ENCODE measurements around the gene HOXB3.
"Not testable (repeated sequence)": the region's sequence is repeated elsewhere in the genome, so short reads cannot be mapped to it uniquely, and the experiment has no call there.

The HOXB3 gene

DNA sequence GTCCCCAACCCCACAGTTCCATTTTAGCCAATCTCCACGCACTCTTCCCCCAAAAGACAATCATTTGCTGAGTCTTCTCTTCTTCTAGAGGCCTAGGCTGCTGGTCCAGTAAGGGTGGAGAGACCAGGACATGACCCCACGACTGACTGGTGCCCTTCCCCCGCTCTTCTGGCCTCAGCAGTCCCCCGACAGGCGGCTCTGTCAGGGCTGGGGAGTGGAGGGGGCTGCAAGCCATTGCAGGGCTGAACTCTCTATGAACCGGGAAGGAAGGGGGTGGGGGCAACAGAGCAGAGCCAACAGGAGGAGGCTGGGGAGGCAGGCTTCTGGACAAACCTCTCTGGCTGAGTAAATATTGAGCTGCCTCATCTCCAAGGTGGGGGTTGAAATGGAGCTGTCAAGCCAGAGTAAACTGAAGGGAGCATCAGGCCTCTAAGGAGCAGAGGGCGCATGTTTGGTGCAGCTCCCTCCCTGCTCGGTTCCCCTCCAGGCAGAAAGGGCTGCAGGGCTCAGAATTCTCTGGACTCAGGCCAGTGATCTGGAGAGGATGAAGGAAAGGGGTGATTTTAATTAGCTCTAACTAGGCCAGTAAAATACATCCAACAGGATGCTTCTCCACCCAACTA lies 67.9 kb downstream of the HOXB3 start:
- peak; percentile 28 for DNase-seq

DNA sequence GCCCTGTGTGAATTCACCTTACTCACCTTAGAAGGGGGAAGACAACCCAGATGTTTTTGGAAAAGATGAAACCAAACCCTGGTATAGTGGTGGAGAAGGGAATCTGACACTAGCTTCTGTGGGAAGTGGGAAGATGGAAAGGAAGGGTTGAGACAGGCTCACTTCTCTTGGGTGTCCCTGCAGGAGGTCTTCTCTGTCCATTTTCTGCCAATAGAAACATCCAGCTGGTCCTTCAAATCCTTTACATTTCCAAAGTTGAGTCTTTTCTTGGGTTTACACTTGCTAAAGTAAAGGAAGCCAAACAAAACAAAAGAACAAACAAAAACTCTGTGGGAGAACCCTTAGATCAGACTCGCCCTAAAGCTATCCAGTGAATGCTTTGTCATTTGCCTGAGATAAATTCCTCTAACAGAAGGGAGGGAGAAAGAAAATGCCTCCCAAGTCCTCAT lies 69.4 kb downstream of the HOXB3 start:
- DNase-seq: no peak

DNA sequence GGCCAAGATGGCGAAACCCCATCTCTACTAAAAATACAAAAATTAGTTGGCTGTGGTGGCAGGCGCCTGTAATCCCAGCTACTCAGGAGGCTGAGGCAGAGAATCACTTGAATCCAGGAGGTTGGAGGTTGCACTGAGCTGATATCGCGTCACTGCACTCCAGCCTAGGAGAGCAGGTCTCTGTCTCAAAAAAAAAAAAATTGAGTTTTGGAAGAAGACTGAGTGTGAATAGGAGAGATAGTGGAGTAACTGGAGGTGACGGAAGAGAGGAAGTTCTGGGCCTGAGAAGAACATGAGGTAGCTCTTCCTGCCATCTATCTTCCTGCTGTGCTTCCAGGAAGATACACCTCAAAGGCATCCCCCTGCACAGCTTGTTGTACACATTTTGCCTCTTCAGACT lies 70.6 kb downstream of the HOXB3 start:
- DNase-seq: no peak

- no peak for DNase-seq
Measured at GRCh38 chr17:48517478-48517877, 72.6 kb downstream of the HOXB3 start.

- DNase-seq: no peak
Measured at GRCh38 chr17:48515925-48516900, 73.8 kb downstream of the HOXB3 start.

- no peak for DNase-seq
Measured at GRCh38 chr17:48514477-48514876, 75.6 kb downstream of the HOXB3 start.

DNA sequence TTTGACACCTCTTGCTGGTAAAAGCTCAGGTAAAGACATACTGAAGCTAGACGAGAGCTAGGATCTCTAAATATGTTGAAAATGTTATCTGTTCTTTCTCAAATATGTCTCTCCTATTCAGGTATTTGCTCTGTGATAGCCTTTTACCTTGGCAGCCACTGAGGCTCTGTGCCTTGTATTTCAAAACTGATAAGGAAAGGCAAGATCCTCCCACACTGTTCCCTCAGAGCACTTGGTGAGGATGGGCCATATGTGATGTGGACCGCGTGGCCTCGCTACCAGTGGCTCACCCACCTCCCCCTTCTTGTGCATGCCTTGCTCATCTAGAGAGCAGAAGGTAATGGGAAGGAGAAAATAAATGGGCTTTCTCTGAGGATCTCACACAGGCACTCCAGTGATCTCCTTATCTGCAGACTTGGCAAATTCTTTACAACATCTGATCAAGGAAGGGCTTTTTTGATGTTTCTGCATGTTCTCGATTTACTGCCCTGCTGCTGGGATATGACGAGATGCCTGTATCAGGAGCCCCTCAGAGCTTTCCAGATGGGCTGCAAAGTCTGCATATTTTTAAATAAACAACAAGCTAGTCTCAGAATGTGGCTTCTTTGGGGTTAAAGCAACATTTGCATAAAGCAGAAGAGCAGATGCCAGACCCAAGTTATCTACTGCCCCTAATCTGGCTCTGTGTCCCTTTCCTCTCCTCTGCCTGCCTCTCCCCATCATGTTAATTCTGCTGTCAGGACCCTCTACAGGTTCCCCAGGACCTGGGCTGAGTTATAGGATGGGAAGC lies 76.2 kb downstream of the HOXB3 start:
- no peak for DNase-seq

DNA sequence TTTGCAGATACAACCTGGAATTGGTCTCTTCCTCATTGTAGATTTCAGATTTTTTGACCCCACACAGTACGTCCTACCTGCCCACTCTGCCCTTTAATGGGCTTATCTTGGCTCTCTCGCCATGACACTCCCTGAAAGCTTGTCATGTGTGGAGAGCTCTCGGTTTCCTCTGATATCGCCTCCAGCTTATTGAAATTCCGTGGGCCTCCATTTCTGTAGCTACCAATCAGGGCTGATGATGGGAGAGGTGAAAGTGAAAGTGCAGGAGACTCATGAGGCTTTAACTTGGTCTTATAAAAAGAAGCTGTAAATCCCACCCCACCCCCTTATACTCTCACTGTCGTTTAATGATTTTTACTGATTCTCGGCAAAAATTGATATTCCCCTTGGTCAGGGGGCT lies 76.9 kb downstream of the HOXB3 start:
- DNase-seq: no peak

- peak; percentile 71 for DNase-seq
Measured at GRCh38 chr17:48510761-48511604, 79.1 kb downstream of the HOXB3 start.

- DNase-seq: no peak
Measured at GRCh38 chr17:48510381-48510760, 79.7 kb downstream of the HOXB3 start.

- DNase-seq: not testable (repeated sequence)
Measured at GRCh38 chr17:48509708-48510107, 80.3 kb downstream of the HOXB3 start.

- DNase-seq: no peak
Measured at GRCh38 chr17:48506246-48506645, 83.8 kb downstream of the HOXB3 start.

DNA sequence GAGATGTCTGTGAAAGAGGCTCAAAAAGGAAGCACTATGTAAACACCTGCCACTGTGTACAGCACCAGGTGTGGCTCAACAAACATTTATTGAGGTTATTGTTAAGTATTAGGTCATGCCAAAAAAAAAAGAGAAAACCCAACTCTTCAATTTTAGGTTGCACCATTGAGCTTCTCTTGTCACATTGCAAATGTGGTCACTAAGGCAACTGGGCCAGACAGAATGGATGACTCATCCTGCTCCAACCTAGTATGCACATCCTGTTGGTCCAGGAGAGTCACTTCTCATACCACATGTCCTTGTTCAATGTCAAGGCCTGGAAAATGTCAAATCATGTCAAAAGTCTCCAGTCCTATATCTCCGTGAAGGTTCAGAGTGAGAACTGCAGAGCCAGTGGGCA lies 84.3 kb downstream of the HOXB3 start:
- peak; percentile 74 for DNase-seq

- DNase-seq: no peak
Measured at GRCh38 chr17:48504953-48505352, 85.1 kb downstream of the HOXB3 start.

- no peak for DNase-seq
Measured at GRCh38 chr17:48503747-48504146, 86.3 kb downstream of the HOXB3 start.

- no peak for DNase-seq
Measured at GRCh38 chr17:48502901-48503300, 87.1 kb downstream of the HOXB3 start.

DNA sequence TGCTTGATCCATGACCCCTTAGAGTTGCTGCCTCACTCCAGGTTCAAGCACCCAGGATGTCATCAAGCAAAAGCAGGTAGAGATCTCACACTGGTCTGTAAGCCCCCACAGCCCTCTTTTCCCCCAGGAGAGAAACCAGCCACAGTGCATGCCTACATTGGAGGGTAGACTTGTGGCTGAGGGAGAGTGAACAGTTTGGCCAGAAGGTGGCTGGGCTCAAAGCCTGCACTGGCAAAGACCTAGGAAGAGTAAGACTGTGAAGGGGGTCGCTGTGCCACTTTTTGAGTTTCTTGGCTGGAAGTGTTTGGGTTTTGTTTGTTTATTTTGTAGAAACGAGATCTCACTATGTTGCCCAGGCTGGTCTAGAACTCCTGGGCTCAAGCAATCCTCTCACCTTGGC lies 87.7 kb downstream of the HOXB3 start:
- DNase-seq: no peak

DNA sequence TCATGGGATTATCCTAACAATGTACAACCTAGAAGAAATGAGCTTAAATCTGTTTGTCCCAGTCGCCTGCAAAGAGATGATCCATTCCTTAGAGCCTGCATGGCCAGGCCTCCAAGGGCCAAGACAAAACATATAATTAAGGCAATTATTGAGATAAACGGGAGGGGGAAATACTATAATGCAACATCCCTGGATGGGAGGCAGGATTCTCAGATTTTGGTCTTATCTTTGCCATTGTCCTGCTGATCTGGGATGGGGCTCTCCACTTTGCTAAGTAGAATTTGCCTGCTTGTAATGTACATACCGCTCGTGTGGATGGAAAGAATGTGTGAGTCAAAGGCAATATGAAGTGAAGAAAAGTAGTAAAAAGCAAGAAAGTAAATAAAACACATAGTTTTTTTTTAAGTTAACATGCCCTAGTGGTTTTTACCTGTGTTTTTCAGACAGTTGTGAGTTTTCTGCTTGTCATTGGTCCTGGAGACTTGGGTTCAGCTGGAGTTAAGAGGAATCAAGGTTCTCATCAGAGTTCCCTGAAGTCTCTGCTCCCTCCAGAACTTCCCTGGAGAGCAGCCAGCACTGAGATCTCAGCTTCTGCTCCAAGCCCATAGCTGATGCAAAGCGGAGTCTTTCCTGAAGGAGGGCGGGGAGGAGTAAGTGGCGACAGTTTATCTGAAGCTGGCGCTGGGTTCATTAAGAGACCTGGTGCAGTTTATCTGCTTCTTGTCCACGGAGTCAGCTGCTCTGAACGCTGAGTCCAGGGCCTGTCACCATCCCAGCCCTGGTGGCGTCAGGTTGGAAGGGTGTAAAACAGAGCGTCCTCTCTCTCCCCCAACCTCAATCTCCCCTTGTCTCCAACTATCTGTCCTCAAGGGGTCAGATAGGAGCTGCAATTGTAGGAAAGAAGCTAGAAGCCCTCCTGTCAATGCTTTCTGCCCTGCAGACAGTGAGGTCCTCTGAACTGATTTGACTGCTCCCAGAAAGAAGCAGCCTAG lies 89.3 kb downstream of the HOXB3 start:
- no peak for DNase-seq

DNA sequence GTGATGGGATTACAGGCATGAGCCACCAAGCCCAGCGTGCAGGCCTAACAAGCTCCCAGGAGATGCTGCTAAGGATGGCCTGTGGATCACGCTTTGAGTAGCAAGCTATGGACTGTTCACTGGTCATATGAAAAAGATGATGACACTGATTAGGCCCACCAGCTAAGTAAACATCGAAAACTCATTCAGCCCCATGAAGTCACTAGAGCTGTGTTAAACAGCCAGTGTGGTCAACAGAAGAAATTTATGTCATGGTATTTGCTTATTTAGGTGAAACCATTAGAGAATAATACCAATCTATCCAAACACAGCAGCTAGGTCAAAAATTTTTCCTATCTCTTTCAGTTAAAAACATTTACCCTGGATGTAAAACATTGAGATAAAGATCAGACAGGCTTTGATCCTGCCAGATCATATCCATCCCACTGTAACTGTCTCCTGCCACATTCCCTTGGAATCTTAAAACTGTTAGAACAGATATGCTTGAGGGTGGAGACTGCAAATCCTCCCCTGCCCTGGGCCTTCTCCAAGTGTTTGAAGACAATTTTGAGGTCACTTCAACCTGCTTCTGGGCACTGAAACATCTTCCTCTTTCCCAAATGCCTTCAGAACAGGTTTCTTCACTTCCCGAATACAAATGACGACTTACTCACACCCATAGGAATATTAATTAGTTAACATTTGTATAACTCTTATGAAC lies 90.2 kb downstream of the HOXB3 start:
- no peak for DNase-seq

DNA sequence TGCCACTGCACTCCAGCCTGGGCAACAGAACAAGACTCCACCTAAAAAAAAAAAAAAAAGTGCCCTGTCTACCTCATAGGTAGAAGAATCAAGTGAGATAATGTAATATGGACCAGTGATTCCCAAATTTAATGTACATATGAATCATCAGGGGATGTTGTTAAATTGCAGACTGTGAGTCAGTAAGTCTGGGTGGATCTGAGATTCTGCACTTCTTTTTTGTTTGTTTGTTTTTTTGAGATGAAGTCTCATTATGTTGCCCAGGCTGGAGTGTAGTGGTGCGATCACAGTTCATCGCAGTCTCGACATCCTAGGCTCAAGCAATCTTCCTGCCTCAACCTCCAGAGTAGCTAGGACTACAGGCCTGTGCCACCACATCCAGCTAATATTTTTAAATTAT lies 90.8 kb downstream of the HOXB3 start:
- DNase-seq: no peak

Measured in activated effector memory CD4-positive, alpha-beta T cell treated with anti-CD3 and anti-CD28 coated beads, Interleukin-2, amount 50 U/mL, for 16 hours (primary cell).